Testis (tissue), 3 donors: Measurements from ENCODE around the gene EDC4. TPM values are rescaled to one million over a fixed set of nuclear protein-coding genes. Genes with fewer than 3 reads are reported as not detected.

Experiments used
- DNase-seq: peaks from one replicate; pipeline ENCODE4 v3.0.0-alpha.2; 2019
- H3K27ac ChIP-seq, 2 donors: fragments of 200-600 bp; sonication (generic); one replicate each; pipeline ENCODE4 v1.5.1; 2019
- H3K27me3 ChIP-seq: fragments of 200-600 bp; sonication (generic); one replicate; pipeline ENCODE4 v1.5.1; 2019
- H3K36me3 ChIP-seq: fragments of 200-600 bp; sonication (generic); one replicate; pipeline ENCODE4 v1.5.1; 2017; ENCODE audit warnings: low read depth; ENCODE audit errors: missing control alignments
- H3K4me1 ChIP-seq: fragments of 200-600 bp; sonication (generic); one replicate; pipeline ENCODE4 v1.5.1; 2019
- H3K4me3 ChIP-seq, 2 donors: fragments of 200-600 bp; sonication (generic); one replicate each; pipeline ENCODE4 v1.5.1; 2017 to 2019
- H3K9me3 ChIP-seq: fragments of 200-600 bp; sonication (generic); one replicate; pipeline ENCODE4 v1.5.1; 2017
- POLR2A ChIP-seq: fragments of 450-650 bp; IDR thresholded peaks from one replicate; pipeline ENCODE4 v1.6.1; 2017; ENCODE audit warnings: antibody characterized with exemption, mild to moderate bottlenecking, moderate library complexity
- WGBS, 2 donors: methylation state at CpG; one replicate each; pipeline ENCODE4 v1.1.5; 2018; 5-methylcytosine and 5-hydroxymethylcytosine counted together
- intact Hi-C: fragments of 100-400 bp; cut with DNase I; formaldehyde crosslinking; loops from one replicate; pipeline ENCODE4 v1.15.1; 2023; ENCODE audit warnings: low total_unique reads
- polyA plus RNA-seq: library from polyadenylated mRNA; stranded (reverse); fragments of 350-450 nt; fragmentation: Illumina TruSeq; extraction: RNeasy Lipid Tissue Mini Kit (QIAGEN cat#74804); gene quantifications from one replicate; pipeline ENCODE4 v1.2.3, GENCODE V29; 2014; ENCODE audit warnings: low read depth, low replicate concordance; ENCODE audit not compliant: insufficient read depth
- total RNA-seq, 2 donors: library from RNA; depleted of rRNA; stranded (reverse); fragments of >200 nt; gene quantifications; one replicate each; pipeline ENCODE4 v1.2.3, GENCODE V29; 2016
- TF ChIP-seq, protein P1 (sequence below), 3 experiments: fragments of 450-650 bp in 2 of 3; fragments of 200-600 bp in 1 of 3; sonication (generic) in 1 of 3; IDR thresholded peaks; one replicate each; pipeline ENCODE4 v1.5.1; 2016 to 2019; ENCODE audit warnings: antibody characterized with exemption in 3 of 3, mild to moderate bottlenecking in 2 of 3, moderate library complexity in 1 of 3

The EDC4 gene
- total and polyA plus RNA-seq, 3 donors from 2014 or later = 96.7 to 107 (median 106) TPM

DNA sequence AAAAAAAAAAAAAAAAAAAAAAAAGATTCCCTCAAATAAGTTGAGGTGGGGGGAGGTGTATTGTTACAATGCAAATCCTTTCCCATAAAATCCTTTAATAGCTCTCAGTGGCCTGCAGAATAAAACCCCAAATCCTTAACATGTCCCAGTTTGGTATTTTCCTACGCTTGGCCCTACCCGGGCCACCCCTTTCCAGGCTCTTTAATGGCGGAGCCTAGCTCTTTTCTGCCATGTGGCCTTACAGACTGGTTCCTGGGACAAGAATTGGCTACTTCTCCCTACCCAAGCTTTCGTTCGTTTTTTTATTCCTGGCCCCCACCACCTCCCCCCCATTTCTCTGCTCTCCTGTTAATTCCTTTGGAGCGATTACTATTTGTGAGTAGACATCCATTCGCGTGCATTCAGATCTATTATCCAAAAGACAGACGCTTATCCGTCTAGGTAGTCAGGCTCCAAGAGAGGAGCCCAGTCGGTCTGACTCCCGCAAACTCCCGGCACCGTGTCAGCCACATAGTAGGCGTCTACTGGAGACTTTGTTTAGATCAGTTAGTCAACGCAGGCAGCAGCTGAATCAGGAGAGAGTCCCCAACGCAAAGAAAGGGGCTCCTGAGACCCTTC is 31.5 kb upstream of the EDC4 start:
- Histone ChIP-seq H3K9me3 (no peaks in the 10 kb centered on the region), H3K4me1 (peaks cover 26% of the 10 kb centered on the region), H3K36me3 (no peaks in the 10 kb centered on the region), H3K27me3 (no peaks in the 10 kb centered on the region), H3K4me3 (peak overlapping the region; percentile 87 to 96), H3K27ac (peak overlapping the region; percentile 100)
- TF ChIP-seq POLR2A = no peak
- TF ChIP-seq, protein P1, sequence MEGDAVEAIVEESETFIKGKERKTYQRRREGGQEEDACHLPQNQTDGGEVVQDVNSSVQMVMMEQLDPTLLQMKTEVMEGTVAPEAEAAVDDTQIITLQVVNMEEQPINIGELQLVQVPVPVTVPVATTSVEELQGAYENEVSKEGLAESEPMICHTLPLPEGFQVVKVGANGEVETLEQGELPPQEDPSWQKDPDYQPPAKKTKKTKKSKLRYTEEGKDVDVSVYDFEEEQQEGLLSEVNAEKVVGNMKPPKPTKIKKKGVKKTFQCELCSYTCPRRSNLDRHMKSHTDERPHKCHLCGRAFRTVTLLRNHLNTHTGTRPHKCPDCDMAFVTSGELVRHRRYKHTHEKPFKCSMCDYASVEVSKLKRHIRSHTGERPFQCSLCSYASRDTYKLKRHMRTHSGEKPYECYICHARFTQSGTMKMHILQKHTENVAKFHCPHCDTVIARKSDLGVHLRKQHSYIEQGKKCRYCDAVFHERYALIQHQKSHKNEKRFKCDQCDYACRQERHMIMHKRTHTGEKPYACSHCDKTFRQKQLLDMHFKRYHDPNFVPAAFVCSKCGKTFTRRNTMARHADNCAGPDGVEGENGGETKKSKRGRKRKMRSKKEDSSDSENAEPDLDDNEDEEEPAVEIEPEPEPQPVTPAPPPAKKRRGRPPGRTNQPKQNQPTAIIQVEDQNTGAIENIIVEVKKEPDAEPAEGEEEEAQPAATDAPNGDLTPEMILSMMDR (IDR thresholded peaks at IDR 0.05) = no peak
- WGBS, 2 donors = 36 to 44% methylated on average over 17 of the region's 17 CpGs
- DNase-seq = no peak
- intact Hi-C loops = no loop called here

DNA sequence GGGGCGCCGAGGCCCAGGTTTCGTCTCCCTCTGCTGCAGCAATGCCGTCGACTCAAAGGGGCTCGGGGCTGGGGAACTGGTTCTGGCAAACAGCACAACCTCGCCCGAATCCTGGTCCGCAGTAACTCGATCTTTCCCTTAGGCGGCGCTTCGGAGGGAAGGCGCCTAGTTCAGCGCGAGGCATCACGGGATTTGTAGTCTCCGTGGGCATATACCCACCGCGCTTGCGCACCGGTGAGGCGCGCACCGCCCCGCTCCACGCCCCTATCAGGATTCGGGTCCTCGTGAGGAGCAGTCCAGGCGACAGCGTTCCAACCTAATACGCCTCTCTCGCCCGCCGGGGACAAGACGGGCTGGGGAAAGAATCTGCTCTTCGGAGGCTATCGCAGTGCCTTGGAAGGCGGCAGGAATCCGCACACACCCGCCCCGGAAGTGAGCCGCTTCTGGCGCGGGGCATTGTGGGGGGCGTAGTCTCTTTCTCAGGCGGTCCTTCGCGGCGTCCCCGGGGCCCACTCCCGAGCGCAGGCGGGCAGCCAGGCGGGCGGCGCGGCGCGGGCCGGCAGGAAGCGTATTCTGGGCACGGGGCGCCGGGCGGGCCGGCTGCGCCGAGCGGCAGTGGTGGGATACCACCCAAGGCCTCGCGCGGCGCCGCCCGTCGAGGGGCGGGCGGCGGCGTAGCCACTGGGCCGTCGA is 30.9 kb upstream of the EDC4 start, which contains the start of gene THAP11:
Gene THAP11, plus strand, starts transcription at position 505 of the 693 bp plus-strand sequence. CDS start 235 bp downstream, outside the sequence.
- intact Hi-C loops = no loop called here
- 0 to 1% methylated on average over 20 to 66 of the region's 83 CpGs for WGBS, 2 donors

DNA sequence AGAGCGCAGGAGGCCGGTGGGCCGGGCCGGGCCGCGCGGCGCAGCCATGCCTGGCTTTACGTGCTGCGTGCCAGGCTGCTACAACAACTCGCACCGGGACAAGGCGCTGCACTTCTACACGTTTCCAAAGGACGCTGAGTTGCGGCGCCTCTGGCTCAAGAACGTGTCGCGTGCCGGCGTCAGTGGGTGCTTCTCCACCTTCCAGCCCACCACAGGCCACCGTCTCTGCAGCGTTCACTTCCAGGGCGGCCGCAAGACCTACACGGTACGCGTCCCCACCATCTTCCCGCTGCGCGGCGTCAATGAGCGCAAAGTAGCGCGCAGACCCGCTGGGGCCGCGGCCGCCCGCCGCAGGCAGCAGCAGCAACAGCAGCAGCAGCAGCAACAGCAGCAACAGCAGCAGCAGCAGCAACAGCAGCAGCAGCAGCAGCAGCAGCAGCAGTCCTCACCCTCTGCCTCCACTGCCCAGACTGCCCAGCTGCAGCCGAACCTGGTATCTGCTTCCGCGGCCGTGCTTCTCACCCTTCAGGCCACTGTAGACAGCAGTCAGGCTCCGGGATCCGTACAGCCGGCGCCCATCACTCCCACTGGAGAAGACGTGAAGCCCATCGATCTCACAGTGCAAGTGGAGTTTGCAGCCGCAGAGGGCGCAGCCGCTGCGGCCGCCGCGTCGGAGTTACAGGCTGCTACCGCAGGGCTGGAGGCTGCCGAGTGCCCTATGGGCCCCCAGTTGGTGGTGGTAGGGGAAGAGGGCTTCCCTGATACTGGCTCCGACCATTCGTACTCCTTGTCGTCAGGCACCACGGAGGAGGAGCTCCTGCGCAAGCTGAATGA is 30.1 kb upstream of the EDC4 start:
- H3K27ac ChIP-seq = peak overlapping the region; percentile 52 to 100
- H3K4me3 ChIP-seq = peak overlapping the region; percentile 87 to 96
- intact Hi-C loops = no loop called here
- TF ChIP-seq, protein P1 (IDR thresholded peaks at IDR 0.05) = no peak
- TF ChIP-seq POLR2A = no peak
- WGBS, 2 donors = 0% methylated on average over 3 to 59 of the region's 67 CpGs
- no peaks in the 10 kb centered on the region for H3K9me3 ChIP-seq
- H3K36me3 ChIP-seq = no peaks in the 10 kb centered on the region
- H3K4me1 ChIP-seq = peaks cover 26% of the 10 kb centered on the region
- no peaks in the 10 kb centered on the region for H3K27me3 ChIP-seq
- DNase-seq = peak; percentile 62

More for the DNA sequence above, 30.9 kb upstream of the EDC4 start, which contains the start of gene THAP11:
- Histone ChIP-seq H3K36me3 (no peaks in the 10 kb centered on the region), H3K9me3 (no peaks in the 10 kb centered on the region), H3K27ac (peak within 1 kb of the TSS; percentile 100), H3K4me3 (peak within 1 kb of the TSS; percentile 87 to 96), H3K27me3 (no peaks in the 10 kb centered on the region), H3K4me1 (peaks cover 26% of the 10 kb centered on the region)
- DNase-seq = peak; percentile 97
- TF ChIP-seq, protein P1 (IDR thresholded peaks at IDR 0.05) = peak; percentile 88 to 97 (median 93)
- no peak for TF ChIP-seq POLR2A

DNA sequence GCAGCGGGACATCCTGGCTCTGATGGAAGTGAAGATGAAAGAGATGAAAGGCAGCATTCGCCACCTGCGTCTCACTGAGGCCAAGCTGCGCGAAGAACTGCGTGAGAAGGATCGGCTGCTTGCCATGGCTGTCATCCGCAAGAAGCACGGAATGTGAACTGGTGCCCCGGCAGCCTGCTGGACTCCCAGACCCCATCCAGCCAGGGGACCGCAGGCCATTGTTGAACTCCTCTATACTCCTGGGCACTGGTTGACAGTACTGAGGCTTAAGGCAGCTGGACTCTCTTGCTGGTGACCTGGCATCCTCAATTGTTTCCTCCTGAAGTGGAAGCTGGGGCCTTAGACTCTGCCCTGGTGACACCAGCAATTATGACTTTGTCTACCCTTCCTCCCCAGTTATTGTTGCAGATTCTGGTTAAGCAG is 29.5 kb upstream of the EDC4 start:
- 2 to 5% methylated on average over 8 to 11 of the region's 11 CpGs for WGBS, 2 donors
- Histone ChIP-seq H3K9me3 (no peaks in the 10 kb centered on the region), H3K4me1 (peaks cover 33% of the 10 kb centered on the region), H3K27ac (peak overlapping the region; percentile 37 to 100), H3K36me3 (no peaks in the 10 kb centered on the region), H3K4me3 (peak overlapping the region; percentile 87 to 96), H3K27me3 (no peaks in the 10 kb centered on the region)
- intact Hi-C loops = no loop called here
- no peak for DNase-seq
- TF ChIP-seq, protein P1 (IDR thresholded peaks at IDR 0.05) = no peak
- TF ChIP-seq POLR2A = no peak
